Suprapubic skin (tissue), 3 donors: ENCODE data around the gene REEP3.

Experiments
- POLR2AphosphoS5 ChIP-seq, 3 donors: sonication (generic); formaldehyde crosslinking; IDR thresholded peaks; one replicate each; pipeline ENCODE4 v1.6.1; 2017; ENCODE audit warnings: antibody characterized with exemption in 3 of 3
- TF ChIP-seq, protein P1 (sequence below), 2 donors: fragments of 200-600 bp in 1 of 2; fragments of 450-650 bp in 1 of 2; sonication (generic) in 1 of 2; IDR thresholded peaks; one replicate each; pipeline ENCODE4 v1.5.1; 2016 to 2019; ENCODE audit warnings: antibody characterized with exemption in 2 of 2, mild to moderate bottlenecking in 1 of 2, moderate library complexity in 1 of 2

- TF ChIP-seq, protein P1, sequence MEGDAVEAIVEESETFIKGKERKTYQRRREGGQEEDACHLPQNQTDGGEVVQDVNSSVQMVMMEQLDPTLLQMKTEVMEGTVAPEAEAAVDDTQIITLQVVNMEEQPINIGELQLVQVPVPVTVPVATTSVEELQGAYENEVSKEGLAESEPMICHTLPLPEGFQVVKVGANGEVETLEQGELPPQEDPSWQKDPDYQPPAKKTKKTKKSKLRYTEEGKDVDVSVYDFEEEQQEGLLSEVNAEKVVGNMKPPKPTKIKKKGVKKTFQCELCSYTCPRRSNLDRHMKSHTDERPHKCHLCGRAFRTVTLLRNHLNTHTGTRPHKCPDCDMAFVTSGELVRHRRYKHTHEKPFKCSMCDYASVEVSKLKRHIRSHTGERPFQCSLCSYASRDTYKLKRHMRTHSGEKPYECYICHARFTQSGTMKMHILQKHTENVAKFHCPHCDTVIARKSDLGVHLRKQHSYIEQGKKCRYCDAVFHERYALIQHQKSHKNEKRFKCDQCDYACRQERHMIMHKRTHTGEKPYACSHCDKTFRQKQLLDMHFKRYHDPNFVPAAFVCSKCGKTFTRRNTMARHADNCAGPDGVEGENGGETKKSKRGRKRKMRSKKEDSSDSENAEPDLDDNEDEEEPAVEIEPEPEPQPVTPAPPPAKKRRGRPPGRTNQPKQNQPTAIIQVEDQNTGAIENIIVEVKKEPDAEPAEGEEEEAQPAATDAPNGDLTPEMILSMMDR (IDR thresholded peaks at IDR 0.05): no peak
- TF ChIP-seq POLR2AphosphoS5 (IDR thresholded peaks at IDR 0.05): no peak
These were observed 63.8 kb downstream of the REEP3 start for GRCh38 chr10:63585041-63585440.
